Mesothelial cell of epicardium (in vitro differentiated cells): ENCODE results near the gene UPF3B. TPM values are rescaled to one million over a fixed set of nuclear protein-coding genes. Genes with fewer than 3 reads are reported as not detected.

Experiments
- total RNA-seq: library from RNA; stranded (reverse); gene quantifications from 3 replicates; pipeline ENCODE4 v1.2.1, GENCODE V29; 2021

Gene UPF3B
- total RNA-seq, 1 donor from 2014 or later, result 20.8 TPM

Other genes with a start within 250 kb of the UPF3B start
- gene NKRF, start 246.5 kb downstream of the UPF3B start, total RNA-seq, result 11.0 to 11.6 TPM (median 11.0 TPM) in 3 replicates
- 57.6 to 62.7 TPM (median 58.1 TPM) in 3 replicates for gene SEPTIN6, start 159.8 kb downstream of the UPF3B start, total RNA-seq
- gene SOWAHD, start 94.4 kb downstream of the UPF3B start, total RNA-seq, result 0.38 TPM in 2 of 3 replicates, not detected in the other
- 2,086 to 2,208 TPM (median 2,190 TPM) in 3 replicates for gene RPL39, start 61.3 kb downstream of the UPF3B start, total RNA-seq
- 9.1 to 11.7 TPM (median 9.7 TPM) in 3 replicates for gene RNF113A, start 18.8 kb upstream of the UPF3B start, total RNA-seq
- gene NDUFA1, start 18.9 kb upstream of the UPF3B start, total RNA-seq, result 54.7 to 57.4 TPM (median 57.3 TPM) in 3 replicates
- not detected in 3 replicates for gene AKAP14, start 42.9 kb upstream of the UPF3B start, total RNA-seq
- 9.0 to 10.0 TPM (median 9.3 TPM) in 3 replicates for gene NKAP, start 90.8 kb upstream of the UPF3B start, total RNA-seq
- gene RHOXF2B, start 224.7 kb upstream of the UPF3B start, total RNA-seq, result not detected in 3 replicates